Activated B cell treated with CpG ODN at 0.5 μM for 24 hours (primary cell): Measurements from ENCODE around the gene ELAVL4. TPM values are rescaled to one million over a fixed set of nuclear protein-coding genes. Genes with fewer than 3 reads are reported as not detected.

Experiments used
- ATAC-seq: fragments of 200-7000 bp; cut with Tn5 transposase; one replicate; pipeline ENCODE4 v1.10.0; 2021; ENCODE audit warnings: low read depth, mild to moderate bottlenecking, moderate library complexity
- CTCF ChIA-PET: fragments of 350-600 bp; sonication (Branson Sonifier 250); formaldehyde crosslinking; loops from one replicate; lab custom pipeline; 2021; ENCODE audit warnings: antibody characterized with exemption; lab: Charles Lee
- POLR2A ChIA-PET: fragments of 350-600 bp; sonication (Branson Sonifier 250); formaldehyde crosslinking; loops from one replicate; lab custom pipeline; 2021; ENCODE audit warnings: antibody characterized with exemption; lab: Charles Lee
- DNase-seq: peaks from one replicate; pipeline ENCODE4 v3.0.0; 2022
- H3K27ac Mint-ChIP-seq: one replicate; pipeline ENCODE4 v1.8.0; 2020; ENCODE audit warnings: mixed read lengths
- H3K27me3 Mint-ChIP-seq: one replicate; pipeline ENCODE4 v1.8.0; 2021; ENCODE audit warnings: mixed read lengths
- H3K36me3 Mint-ChIP-seq: one replicate; pipeline ENCODE4 v1.8.0; 2021; ENCODE audit warnings: low read depth, mixed read lengths
- H3K4me1 Mint-ChIP-seq: one replicate; pipeline ENCODE4 v1.8.0; 2021; ENCODE audit warnings: mixed read lengths
- H3K4me3 Mint-ChIP-seq: one replicate; pipeline ENCODE4 v1.8.0; 2020; ENCODE audit warnings: mild to moderate bottlenecking, mixed read lengths
- H3K9me3 Mint-ChIP-seq: one replicate; pipeline ENCODE4 v1.8.0; 2020; ENCODE audit warnings: mixed read lengths
- intact Hi-C: fragments of 100-400 bp; cut with micrococcal nuclease; formaldehyde crosslinking; loops from one replicate; pipeline ENCODE4 v1.15.1; 2024
- total RNA-seq: library from RNA; stranded (reverse); gene quantifications from 2 replicates; pipeline ENCODE4 v1.2.3, GENCODE V29; 2022
- TF ChIP-seq, protein P1 (sequence below): fragments of 200-600 bp; IDR thresholded peaks from one replicate; pipeline ENCODE4 v1.8.0; 2022; ENCODE audit warnings: antibody characterized with exemption, mild to moderate bottlenecking

ELAVL4 gene
- total RNA-seq, 1 donor from 2014 or later, result not detected

DNA sequence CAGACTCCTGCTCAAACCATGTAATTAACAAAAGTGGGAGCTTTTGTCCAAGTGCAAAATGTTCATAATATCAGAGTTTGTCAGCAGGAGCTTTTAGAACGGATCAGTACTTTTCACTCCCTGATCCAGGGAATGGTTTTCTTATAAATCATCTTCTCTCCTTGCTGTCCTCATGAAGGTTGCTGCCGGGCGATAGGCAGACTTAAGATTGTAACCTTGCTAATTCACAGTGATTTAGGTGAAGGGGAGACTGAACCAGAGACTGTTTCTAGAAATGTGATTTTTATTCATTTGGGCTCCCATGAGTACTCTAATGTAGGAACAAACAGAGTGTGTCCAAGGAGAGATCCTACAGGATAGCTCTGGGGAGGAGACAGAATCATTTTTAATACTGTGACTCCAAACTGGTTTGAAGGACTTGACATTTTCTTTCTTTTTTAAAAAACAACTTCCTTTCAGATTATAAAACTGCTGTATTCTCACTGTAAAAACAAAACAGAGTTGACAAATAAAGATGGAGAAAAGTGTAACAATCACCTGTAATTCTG is 23.7 kb downstream of the ELAVL4 start:
- POLR2A ChIA-PET, result no interaction called here
- Mint-ChIP-seq H3K27me3 (peaks cover 11% of the 10 kb centered on the region), H3K9me3 (no peaks in the 10 kb centered on the region), H3K36me3 (no peaks in the 10 kb centered on the region), H3K4me1 (no peaks in the 10 kb centered on the region), H3K27ac (no peak overlapping the region), H3K4me3 (no peak overlapping the region)
- TF ChIP-seq, protein P1, sequence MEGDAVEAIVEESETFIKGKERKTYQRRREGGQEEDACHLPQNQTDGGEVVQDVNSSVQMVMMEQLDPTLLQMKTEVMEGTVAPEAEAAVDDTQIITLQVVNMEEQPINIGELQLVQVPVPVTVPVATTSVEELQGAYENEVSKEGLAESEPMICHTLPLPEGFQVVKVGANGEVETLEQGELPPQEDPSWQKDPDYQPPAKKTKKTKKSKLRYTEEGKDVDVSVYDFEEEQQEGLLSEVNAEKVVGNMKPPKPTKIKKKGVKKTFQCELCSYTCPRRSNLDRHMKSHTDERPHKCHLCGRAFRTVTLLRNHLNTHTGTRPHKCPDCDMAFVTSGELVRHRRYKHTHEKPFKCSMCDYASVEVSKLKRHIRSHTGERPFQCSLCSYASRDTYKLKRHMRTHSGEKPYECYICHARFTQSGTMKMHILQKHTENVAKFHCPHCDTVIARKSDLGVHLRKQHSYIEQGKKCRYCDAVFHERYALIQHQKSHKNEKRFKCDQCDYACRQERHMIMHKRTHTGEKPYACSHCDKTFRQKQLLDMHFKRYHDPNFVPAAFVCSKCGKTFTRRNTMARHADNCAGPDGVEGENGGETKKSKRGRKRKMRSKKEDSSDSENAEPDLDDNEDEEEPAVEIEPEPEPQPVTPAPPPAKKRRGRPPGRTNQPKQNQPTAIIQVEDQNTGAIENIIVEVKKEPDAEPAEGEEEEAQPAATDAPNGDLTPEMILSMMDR, result no peak
- ATAC-seq (no peak), DNase-seq (no peak)
- intact Hi-C loops, result no loop called here
- CTCF ChIA-PET, result no interaction called here

DNA sequence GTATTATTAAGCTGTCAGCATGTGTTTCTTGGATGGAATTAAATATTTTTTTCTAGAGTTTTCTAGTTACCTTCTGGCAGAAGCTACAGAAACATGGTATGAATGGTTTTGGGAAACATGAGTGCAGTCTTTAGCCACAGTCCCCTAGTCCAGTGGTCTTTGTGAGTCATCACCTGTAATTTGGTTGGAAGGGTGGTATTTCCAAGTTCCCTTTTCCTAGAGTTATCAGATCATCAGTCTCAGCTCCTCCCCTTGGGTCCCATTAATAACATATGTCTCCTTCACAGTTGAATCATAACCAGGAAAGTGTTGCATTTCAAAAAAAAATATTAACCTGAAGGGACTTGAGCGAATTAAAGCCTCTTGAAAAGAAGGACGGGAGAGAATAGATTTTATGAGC is 27.0 kb downstream of the ELAVL4 start:
- ATAC-seq (no peak), DNase-seq (no peak)
- H3K36me3 Mint-ChIP-seq, result no peaks in the 10 kb centered on the region
- POLR2A ChIA-PET, result no interaction called here
- H3K4me1 Mint-ChIP-seq, result no peaks in the 10 kb centered on the region
- CTCF ChIA-PET, result no interaction called here
- no peak overlapping the region for H3K4me3 Mint-ChIP-seq
- intact Hi-C loops, result no loop called here
- peaks cover 5% of the 10 kb centered on the region for H3K27me3 Mint-ChIP-seq
- no peak overlapping the region for H3K27ac Mint-ChIP-seq
- TF ChIP-seq, protein P1, result no peak
- H3K9me3 Mint-ChIP-seq, result no peaks in the 10 kb centered on the region

DNA sequence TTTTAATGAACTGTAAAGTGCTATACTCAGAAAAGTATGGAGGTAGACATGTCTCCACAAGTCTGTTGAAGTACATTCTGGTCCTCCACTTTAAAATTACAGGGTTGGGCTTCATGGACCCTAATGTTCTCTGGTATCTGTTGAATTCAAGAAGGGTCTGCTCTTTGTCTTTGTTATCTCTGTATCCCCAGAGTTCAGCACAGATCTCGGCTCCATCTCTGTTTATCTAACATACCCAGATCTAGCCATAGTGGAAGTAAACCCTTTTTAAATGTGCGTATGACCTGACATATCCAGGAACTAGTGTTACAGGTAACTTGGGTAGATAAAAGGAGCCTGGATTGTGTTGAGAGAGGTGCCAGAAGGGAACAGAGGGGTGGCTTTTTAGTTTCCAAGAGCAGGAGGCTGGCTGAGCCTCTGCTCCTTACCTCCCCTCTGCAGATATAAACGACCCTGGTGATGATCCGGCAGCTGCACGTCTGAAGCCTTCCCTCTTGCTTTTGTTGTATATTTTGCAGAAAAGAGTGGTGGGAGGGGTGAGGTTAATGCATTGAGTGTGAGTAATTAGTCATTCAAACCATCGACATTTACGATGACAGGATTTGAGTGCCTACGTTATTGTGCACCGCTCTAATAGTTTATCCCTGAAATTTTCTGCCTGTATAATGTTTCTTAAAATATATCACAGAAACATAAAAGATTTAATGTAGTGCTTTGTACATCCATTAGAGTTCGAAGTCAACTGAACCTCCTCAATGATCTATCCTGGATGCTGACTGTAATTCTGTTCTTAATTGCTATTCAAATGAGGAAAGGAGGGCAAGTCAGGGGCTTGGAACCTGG is 30.8 kb downstream of the ELAVL4 start:
- TF ChIP-seq, protein P1, result no peak
- Mint-ChIP-seq H3K4me1 (no peaks in the 10 kb centered on the region), H3K36me3 (no peaks in the 10 kb centered on the region), H3K27ac (no peak overlapping the region), H3K27me3 (peaks cover 4% of the 10 kb centered on the region), H3K9me3 (no peaks in the 10 kb centered on the region), H3K4me3 (no peak overlapping the region)
- ChIA-PET CTCF (no interaction called here), POLR2A (no interaction called here)
- intact Hi-C loops, result no loop called here
- DNase-seq, result no peak
- ATAC-seq, result no peak

DNA sequence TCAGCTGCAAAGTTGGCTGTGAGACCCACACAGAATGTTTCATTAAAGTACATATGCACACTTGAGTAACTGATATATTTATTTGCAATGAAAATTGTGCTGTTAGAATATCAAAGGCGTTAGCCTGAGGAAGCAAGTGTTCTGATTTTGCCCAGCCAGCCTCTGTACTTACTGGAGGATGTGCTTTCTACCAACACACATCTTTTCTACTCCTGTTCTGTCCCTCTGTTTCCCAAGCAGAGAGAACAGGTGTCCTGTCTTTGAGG is 31.4 kb downstream of the ELAVL4 start:
- CTCF ChIA-PET, result no interaction called here

DNA sequence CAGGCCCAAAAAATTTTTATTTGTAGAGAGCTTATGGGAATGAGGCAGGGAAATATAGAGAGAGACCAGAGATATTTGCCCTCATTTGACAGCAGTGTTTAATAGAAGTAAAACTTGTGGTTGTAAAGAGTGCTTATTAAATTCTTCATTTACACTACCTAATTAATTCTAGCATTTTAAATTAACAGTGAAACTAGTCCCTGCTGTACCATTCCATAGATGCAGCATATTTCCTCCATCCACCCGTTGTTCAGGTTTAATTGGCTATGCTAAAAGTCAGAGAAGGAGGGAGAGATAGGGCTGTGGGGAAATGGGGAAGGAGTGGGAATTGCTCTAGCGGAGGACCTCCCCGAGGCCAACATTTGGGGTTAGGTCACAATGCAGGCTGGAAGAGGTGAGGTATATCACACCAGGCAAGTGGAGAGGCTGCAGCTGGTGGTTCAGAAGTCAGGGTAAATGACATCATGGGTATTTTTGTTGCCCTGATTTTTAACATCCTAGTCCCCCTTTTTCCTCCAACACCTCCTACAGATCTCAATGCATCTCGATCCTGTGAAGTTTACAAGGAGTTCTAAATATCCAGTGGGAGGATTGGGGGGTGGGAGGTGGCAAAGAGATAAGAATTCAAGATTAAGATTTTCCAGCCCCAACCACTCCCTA is 38.6 kb downstream of the ELAVL4 start:
- no peaks in the 10 kb centered on the region for H3K27me3 Mint-ChIP-seq
- intact Hi-C loops, result no loop called here
- TF ChIP-seq, protein P1, result no peak
- no peak overlapping the region for H3K4me3 Mint-ChIP-seq
- ChIA-PET POLR2A (no interaction called here), CTCF (no interaction called here)
- no peaks in the 10 kb centered on the region for H3K4me1 Mint-ChIP-seq
- no peaks in the 10 kb centered on the region for H3K36me3 Mint-ChIP-seq
- H3K9me3 Mint-ChIP-seq, result no peaks in the 10 kb centered on the region
- ATAC-seq (no peak), DNase-seq (no peak)
- no peak overlapping the region for H3K27ac Mint-ChIP-seq

More for the DNA sequence above, 31.4 kb downstream of the ELAVL4 start:
- no peak overlapping the region for H3K4me3 Mint-ChIP-seq
- H3K27me3 Mint-ChIP-seq, result peaks cover 4% of the 10 kb centered on the region
- POLR2A ChIA-PET, result no interaction called here
- no peaks in the 10 kb centered on the region for H3K36me3 Mint-ChIP-seq
- no peak for DNase-seq
- H3K27ac Mint-ChIP-seq, result no peak overlapping the region
- no peaks in the 10 kb centered on the region for H3K9me3 Mint-ChIP-seq
- TF ChIP-seq, protein P1, result no peak
- intact Hi-C loops, result no loop called here
- no peaks in the 10 kb centered on the region for H3K4me1 Mint-ChIP-seq
- ATAC-seq, result no peak
